ENCODE data around the gene NKX2-2. TPM values are rescaled to one million over a fixed set of nuclear protein-coding genes. Genes with fewer than 3 reads are reported as not detected.

Gene NKX2-2
- polyA plus RNA-seq, 1 donor = not detected

GRCh38 chr20:21521596-21522480 is 8.0 kb upstream of the NKX2-2 start:
- no peak for DNase-seq

DNA sequence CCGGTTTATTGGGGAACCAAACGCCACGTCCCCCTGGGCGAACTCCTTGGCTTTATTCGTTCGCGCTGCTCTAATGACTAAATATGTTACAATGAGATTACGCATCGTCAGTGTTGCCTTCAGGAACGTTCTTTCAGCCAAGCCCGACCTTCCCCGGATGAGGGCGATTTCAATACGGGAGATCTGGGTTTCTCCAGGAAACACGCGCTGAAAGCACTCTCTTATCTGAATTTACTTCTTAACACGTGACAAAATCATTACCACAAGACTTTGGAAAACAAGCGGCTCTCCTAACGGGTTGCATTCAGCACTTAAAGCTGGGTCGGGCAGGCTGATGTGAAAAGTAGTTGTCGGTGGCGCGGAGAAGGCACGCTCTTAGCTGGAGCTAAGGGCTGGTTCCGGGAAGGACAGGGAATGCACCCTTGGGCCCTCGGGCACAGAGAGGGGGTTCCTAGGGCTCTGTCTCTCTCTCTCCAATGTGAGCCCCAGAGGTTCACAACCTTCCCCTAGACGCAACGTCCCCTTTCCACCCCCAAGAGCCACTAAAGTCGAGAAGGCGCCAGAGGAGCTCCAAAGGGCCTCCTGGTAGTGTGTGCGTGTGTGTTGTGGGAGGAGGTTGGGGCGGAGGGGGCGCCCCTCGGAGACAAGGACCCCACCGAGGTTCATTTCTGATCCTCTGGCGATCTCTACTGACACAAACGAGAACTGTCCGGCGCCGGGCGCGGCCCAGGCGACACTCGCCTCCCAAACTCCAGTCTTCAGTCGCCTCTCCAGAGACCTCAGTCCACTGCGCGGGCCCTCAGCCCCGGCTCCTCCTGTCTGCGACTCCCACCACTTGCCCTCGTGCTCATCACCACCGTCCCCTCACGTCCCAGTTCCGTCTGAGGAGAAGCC is 7.1 kb upstream of the NKX2-2 start:
- no peak for DNase-seq

GRCh38 chr20:21519136-21519584 is 5.3 kb upstream of the NKX2-2 start:
- DNase-seq = no peak

GRCh38 chr20:21518292-21518991 is 4.6 kb upstream of the NKX2-2 start:
- DNase-seq = no peak

GRCh38 chr20:21517566-21518277 is 3.9 kb upstream of the NKX2-2 start:
- no peak for DNase-seq

GRCh38 chr20:21516861-21517565 is 3.1 kb upstream of the NKX2-2 start:
- DNase-seq = no peak

GRCh38 chr20:21516180-21516567 is 2.3 kb upstream of the NKX2-2 start:
- DNase-seq = no peak

DNA sequence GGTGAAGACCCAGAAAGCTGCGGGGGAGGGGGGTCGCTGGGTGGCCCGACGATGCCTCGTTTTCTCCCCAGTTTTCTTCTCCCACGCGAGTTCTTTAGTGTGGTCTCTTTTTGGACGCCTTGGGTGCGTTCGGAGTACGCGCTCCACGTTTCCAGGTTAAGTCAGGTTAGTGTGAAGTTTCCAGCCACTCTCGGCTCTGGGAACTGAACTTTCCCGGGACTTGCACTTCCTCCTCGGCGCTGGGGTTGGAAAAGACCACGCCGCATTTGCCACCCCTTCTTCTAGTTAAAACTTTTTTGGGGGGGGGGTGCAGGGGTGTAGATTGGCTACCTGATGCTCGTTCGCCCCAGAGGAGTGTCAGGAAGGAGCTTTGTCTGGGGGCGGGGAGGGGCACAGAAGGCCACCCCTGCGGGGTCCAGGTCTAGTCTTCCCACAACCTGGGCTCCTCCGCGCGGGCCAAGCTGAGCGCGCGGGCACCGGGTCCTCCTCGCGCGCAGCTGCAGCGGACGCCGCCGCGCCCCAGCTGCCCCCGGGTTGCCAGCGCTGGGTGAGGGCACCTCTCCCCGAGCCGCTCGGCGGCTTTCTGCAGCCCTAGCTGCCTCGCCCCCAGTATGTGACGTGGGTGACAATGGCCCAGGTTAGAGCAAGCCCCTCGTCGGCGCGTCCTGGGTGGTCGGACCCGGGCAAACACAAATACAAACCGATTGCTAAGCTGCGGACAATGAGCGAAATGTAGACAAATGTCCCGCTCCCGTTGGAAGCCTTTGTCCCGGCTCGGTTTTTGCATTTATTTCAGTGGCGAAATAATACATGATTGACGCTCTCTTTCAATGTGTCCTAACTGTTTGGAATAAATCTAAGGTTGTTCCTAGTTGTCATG is 1.7 kb upstream of the NKX2-2 start:
- no peak for DNase-seq

- no peak for DNase-seq
These were observed 838 bp upstream of the NKX2-2 start for GRCh38 chr20:21514553-21515251.

DNA sequence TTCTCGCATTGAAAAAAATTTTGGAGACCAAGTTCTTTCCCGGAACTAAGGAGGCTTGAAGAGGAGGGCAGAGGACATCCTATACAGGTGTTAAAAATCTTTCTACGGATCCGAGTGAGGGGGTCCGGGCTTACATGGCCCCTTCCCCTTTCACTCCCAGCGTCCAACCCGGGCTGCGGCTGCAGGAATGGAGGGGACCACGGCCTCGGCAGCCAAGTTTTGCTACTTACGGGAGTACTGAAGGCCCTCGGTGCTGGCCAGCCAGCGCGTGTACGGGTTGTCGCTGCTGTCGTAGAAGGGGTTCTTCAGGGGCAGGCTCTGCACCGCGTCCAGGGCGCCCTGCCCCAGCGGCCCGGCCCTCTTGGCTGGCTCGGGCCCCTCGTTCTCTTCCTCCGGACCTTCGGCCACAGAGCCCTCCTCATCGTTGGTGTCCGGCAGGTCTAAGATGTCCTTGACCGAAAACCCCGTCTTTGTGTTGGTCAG is 642 bp downstream of the NKX2-2 start:
- DNase-seq = no peak

GRCh38 chr20:21512634-21513180 is 1.2 kb downstream of the NKX2-2 start:
- no peak for DNase-seq

- no peak for DNase-seq
These were observed 1.8 kb downstream of the NKX2-2 start for GRCh38 chr20:21511850-21512633.

DNA sequence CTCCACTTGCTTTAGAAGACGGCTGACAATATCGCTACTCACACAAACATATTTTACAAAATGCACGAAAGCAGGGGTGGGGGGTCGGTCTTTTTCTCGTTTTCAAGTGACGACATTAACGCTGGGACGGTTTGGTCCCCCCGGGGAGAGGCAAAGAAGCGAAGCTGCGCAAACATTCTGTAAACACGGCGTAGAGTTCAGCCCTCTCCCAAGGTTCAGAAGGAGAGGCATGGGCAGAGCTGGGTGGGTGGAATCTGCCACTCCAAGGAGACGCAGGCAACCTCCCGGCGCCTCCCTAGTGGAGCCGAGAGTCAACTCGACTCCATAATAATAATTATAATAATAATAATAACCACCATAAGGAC is 2.4 kb downstream of the NKX2-2 start:
- DNase-seq = no peak

GRCh38 chr20:21510414-21511384 is 3.2 kb downstream of the NKX2-2 start:
- no peak for DNase-seq

- no peak for DNase-seq
These were observed 4.1 kb downstream of the NKX2-2 start for GRCh38 chr20:21509597-21510371.

DNA sequence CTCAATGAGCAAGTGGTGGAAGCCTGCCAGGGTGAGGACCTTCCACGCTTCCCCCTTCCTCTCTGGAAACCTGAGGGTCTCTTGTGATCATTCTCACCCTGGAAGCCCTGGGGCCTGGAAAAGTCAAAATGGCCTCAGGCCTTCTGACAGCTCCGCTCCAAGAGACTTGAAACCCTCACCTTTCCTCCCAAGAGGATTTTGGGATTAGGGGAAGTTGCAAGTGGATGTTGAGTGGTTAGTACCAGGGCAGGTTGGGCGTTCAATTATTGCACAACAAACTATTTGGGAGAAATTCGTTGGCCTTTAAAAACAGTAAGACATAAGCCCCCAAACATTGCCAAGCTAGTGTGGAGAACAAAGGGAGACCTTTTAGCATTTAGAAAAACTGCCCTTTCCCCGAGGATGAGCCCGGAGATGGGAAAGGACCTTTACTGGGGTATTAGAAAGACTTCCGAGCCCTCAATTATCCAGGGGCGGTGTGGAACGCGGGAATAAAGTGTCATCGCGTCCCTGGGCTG is 4.7 kb downstream of the NKX2-2 start:
- DNase-seq = no peak

Measured in left kidney (tissue), 2 donors.